DMS53 treated with DMSO at 0.1 percent for 48 hours (cell line): ENCODE results near the gene STAT3.
A peak's percentile ranks its signal among the peaks of the same experiment; 100 is the strongest.
"Not testable (repeated sequence)": the region's sequence is repeated elsewhere in the genome, so short reads cannot be mapped to it uniquely, and the experiment has no call there.

ENCODE experiments used
- DNase-seq: peaks from one replicate; lab custom pipeline; 2025; ENCODE audit not compliant: unreplicated experiment; lab: John Stamatoyannopoulos, UW

The STAT3 gene

GRCh38 chr17:42317967-42318366 is 70.3 kb downstream of the STAT3 start:
- not testable (repeated sequence) for DNase-seq

DNA sequence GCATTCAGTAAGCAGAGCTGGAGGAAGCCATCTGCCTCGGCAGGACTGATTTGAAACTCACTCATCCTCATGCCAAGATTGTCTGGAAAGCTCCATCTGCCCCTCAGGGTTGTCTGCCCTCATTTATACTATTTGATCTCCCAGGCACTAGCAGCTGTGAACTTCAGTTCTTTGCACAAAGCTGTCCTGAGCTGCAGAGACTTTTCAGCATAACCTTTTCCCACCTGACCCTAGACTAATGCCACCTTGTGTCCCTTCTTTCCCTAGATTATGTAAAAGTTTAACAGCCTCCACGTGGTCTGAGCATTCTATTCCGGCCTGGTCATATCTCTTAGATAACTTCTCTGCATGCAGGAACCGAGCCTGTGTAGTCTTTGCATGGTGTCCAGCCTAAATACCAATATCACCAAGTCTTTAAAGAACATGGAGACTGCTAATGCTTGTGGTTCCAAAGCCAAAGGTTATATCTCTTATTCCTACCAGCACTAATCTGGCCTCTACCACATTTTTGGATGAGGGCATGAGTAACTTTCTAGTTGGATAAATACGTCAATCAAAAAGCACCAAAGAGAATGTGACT is 70.9 kb downstream of the STAT3 start:
- DNase-seq: no peak

- no peak for DNase-seq
These were observed 71.5 kb downstream of the STAT3 start for GRCh38 chr17:42316755-42317154.

DNA sequence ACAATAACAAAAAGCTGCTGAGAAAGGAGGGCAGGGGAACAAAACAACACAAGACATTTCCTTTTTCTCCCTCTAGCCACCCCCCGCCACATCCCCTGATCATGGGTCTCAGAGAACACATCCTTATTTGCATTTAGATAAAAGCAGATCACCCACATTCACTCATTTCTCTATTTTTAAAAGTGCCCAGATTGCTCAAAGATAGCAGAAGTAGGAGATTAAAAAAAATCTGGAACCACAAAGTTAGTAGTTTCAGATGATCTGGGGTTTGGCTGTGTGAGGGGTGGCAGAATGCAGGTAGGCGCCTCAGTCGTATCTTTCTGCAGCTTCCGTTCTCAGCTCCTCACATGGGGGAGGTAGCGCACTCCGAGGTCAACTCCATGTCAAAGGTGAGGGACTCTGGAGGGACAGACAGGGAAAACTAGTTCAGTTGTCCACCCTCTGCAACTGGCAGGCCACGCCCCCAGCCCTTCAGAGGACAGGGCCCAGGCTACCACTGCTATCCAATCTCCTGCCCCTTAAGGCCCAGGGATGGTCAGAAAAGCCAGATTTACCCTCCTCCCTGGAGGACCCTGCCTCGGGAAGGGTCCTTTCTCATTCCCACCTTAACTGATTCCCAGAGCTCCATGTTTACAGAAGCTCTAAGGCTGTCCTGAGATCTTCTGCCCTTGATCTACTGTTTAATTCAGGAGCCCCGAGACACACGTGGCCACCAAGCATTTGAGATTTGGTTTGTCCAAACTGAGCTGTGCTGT is 72.7 kb downstream of the STAT3 start:
- DNase-seq: no peak

- no peak for DNase-seq
These were observed 74.3 kb downstream of the STAT3 start for GRCh38 chr17:42313773-42314566.

DNA sequence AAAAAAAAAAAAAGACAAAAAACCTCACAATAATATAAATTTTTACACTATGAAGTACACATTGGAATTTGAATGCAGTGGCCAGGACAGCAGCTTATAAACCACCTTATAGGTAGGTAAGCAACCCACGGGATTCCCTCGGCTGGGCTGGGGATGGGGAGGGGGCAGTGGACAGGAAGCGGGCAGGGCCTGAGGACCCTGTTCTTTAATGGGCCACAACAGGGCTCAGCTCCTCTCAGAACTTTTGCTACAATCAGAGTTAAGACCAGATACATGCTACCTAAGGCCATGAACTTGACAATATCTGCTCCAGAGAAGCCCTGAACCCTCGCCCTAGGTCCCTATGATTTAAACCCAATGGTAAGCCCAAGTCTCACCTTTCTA is 74.9 kb downstream of the STAT3 start:
- DNase-seq: no peak

DNA sequence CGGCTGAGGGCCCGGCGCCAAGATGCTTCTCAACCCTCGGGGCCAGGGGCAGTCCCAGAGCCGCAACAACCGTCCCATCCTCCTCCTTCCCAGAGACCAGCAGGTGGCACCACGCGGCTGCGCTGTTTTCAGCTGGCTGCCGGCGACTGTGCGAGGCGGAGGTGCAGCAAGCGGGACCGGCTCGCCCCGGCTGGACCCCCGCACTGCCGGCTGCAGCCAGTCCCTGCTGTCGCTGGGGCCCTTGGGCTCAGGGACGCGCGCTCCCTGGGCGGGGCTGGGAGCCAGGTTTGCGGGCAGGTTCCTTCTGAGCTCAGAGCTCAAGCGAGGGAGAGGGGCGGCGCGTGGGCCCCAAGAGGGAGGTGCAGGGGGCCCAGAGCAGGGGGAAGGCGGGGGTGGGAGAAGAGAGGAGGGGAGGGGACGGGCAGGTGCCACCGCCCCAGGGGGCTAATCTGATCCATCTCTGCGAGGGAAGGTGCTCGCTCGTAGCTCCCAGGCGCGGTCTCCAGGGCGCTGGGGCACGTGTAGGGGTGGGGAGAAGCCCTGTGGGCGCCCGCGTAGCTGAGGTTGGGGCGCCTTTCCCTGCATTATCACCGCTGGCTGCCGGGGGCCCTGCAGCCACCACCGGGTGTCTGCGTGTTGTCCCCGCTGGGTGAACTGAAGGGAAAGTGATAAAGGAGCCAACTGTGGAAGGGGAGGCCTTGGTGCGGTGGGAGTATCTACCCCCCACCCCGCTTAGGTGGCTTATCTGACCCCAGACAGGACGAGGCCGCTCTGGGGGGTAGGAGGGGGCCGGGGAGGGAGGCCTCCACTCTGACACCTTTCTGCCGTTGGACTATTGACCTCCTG is 75.7 kb downstream of the STAT3 start:
- DNase-seq: peak; percentile 21

GRCh38 chr17:42312035-42312284 is 76.3 kb downstream of the STAT3 start:
- no peak for DNase-seq

GRCh38 chr17:42311240-42312034 is 76.8 kb downstream of the STAT3 start:
- no peak for DNase-seq

- DNase-seq: no peak
These were observed 77.4 kb downstream of the STAT3 start for GRCh38 chr17:42310787-42311215.

GRCh38 chr17:42309986-42310786 is 78.1 kb downstream of the STAT3 start:
- DNase-seq: no peak

DNA sequence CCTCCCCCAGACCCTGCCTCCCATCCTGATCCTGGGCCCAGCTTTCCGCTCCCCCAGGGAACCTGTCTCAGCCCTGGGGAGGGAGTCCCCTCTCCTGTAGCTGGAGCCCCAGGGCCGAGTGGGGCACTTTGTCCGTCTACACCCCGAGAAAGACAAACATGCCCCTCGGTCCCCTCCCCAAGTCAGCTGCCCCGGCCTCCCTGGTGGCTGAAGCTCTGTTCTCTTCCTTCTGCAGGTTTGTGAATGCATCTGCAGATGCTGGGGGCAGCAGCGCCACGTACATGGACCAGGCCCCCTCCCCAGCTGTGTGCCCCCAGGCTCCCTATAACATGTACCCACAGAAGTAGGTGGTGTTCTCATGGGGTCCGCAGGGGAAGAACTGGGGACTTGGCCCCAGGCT is 79.1 kb downstream of the STAT3 start:
- no peak for DNase-seq

GRCh38 chr17:42308446-42308845 is 79.8 kb downstream of the STAT3 start:
- DNase-seq: no peak

GRCh38 chr17:42307362-42307927 is 80.8 kb downstream of the STAT3 start:
- DNase-seq: no peak

DNA sequence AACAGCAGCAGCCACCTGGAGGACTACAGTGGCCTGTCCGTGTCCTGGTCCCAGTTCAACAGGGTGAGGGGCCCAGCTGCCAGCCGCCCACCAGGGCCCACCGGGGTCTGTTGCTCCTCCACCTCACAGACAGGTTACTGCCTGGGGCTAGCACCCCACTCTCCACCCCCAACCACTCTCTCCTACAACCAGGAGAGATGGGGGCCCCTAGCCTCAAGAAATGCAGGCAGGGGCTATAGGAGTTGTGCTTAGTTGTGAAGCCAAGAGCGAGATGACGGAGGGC is 81.9 kb downstream of the STAT3 start:
- no peak for DNase-seq

DNA sequence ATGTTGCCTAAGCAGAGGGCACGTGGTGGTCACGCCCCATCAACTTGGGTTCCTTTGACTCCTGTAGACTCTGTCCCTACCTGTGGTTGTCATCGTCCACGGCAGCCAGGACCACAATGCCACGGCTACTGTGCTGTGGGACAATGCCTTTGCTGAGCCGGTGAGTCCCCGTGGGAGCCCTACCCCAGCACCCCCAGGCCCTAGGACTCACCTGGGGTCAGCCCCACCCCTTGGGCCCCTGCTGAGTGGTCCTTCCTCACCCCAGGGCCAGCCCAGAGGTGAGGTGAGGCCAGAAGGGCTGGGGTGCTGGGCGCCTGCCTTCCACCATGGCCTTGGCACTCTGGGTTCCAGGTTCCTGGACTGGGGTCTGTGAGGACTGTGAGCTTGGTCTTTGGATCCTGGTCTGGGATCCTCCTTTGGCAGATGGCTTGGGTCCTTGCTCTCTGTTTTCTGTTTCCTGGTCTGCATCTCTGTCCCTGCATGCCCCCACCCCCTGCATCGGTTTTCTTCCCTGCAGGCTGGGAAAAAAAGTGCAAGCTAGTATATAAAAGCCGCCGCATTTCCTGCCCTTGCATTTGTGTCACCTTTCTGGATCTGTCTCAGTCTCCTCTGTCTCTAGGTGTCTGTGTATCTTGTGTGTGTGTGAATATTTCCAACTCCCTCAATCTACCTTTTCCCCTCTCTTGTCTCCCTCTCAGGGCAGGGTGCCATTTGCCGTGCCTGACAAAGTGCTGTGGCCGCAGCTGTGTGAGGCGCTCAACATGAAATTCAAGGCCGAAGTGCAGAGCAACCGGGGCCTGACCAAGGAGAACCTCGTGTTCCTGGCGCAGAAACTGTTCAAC is 82.5 kb downstream of the STAT3 start:
- no peak for DNase-seq

- DNase-seq: not testable (repeated sequence)
These were observed 83.3 kb downstream of the STAT3 start for GRCh38 chr17:42305031-42305330.

- DNase-seq: no peak
These were observed 83.8 kb downstream of the STAT3 start for GRCh38 chr17:42304187-42305030.
